ENCODE results near the gene LIF. TPM values are rescaled to one million over a fixed set of nuclear protein-coding genes. Genes with fewer than 3 reads are reported as not detected.
A peak's percentile ranks its signal among the peaks of the same experiment; 100 is the strongest.

The LIF gene
- 48.5 and 50.2 TPM in 2 replicates for total RNA-seq (2014; rRNA removed; shearing (Covaris generic))

DNA sequence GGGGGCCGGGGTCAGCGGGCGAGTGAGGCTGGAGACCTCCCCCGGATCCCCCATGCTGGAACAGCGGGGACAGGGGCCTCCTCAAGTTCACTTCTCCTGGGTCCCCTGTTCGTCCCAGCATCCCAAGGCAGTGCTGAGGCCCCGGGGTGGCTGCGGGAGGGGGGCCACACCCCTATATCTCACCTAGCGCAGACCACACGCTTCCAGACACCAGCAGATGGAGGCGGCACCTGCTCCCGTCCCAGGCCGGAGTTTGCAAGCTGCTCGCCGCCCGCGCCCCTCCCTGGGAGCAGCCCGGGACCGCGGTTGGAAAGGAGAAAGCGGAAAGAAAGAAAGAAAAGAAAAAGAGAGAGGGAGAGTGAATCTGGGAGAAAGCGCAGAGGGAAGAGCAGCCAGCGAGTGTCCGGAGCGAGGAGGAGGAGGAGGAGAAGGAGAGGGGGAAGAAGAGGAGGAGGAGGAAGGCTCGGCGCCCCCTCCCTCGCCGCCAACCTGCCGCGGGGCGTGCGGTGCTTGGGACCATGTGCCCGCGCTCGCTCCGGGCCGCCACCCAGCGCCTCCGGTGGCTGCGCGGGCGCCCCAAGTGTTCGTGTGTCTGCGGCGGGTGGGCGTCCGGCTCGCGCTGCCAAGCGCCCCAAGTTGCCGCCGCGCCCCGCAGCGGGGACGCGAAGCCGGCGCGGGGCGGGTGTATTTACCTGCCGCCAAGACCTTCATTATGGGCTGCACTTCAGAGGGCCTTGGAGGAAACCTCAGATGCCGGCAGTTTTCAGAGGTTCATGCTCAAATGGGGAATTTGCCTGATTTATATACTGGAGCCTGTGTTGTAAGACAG lies at the start of gene LIF:
Gene LIF (minus strand): TSS at position 775 of the 829 bp plus-strand sequence. CDS start 64 bp downstream, at position 711.
- DNase-seq (ENCODE audit: low spot score), result peak; percentile 55

DNA sequence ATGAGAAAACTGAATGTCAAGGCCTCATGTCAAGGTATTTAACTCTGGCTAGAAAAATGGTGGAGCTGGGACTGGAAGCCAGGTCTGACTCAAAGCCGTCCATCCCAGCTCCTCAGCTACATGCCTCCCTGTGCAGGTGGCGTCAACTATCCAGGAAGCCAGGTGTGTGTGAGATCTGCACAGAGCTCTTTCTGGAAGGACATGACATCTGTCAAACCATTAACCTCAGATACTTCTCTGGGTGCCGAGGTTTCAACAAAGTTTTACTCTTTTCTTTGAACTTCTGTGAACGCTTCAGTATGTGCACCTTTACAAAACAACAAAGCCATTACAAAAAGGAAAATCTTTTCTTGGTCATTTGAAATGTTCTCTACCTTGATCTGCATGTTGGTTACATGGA lies 49.8 kb upstream of the LIF start:
- no peak for DNase-seq (ENCODE audit: low spot score)

DNA sequence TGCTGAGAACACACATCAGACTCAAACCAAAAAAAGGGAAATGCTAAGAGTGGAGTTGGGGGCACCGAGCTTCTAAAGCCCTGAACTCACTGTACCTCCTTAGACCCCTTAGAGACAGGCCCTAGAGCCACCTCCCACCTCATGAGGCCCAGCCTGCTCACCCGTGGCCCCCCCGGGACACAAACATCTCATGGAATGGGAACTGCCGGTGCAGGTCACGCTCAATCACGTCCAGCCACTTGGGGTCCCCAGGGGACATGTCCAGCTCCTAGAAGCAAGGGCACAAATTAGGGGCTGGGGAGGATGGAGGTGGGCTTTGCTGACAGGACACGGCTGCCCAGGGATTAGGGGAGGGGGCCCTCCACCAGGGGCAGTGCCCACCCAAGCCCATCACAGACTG lies 49.0 kb upstream of the LIF start:
- no peak for DNase-seq (ENCODE audit: low spot score)

DNA sequence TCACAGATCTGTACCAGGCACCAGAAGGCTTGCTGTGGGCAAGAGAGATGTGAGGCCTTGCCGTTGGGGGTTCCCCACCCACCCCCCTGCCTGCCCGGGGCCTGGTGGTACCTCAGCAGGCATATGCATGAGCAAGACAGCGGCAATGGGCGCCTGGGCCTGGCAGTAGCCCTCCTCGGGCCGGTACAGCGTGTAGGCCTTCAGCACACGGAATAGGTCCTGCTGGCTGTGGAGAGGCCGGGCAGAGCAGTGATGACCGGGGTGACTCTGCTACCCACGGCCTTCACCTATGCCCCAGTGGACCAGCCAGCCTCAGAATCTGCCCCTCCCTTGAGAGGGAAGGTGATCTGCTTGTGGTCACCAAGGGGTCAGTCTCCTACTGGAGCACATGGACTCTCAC lies 48.3 kb upstream of the LIF start:
- no peak for DNase-seq (ENCODE audit: low spot score)

DNA sequence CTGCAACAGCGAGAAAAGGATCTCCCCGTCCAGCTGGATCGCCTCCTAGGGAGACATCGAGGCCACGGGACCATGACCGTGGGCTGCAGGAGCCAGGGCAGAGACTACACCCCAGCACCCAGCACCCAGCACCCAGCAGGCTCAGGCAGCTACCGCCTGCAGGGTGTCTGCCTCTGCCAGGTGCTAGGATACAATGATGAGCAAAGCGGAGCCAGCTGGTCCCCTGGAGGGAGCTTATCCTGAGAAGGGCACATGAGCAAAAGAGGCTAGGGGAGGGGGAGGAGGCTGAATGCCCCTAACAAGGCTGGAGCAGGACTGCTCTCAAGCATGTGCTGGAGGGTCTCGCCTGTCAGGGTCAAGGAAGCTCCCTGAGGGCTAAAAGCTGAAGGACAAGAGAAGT lies 47.5 kb upstream of the LIF start:
- no peak for DNase-seq (ENCODE audit: low spot score)

DNA sequence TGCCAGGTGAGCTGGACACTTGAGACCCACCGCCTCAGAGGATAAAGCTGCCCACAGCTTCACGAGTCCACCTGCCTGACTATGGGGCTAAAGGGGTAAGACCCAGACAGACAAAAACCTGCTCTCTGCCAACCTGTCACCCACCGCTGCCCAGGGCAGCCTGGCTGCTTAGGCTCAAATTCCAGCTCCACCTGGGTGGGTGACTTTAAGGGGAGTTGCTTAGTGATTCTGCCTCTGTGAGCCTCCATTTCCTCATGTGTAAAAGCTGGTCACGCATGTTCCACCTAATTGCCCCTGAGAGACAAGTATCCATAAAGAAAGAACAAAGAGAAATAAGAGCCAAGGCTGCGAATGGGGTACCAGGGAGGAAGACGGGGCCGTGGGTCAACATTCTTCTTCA lies 46.5 kb upstream of the LIF start:
- DNase-seq (ENCODE audit: low spot score), result no peak

DNA sequence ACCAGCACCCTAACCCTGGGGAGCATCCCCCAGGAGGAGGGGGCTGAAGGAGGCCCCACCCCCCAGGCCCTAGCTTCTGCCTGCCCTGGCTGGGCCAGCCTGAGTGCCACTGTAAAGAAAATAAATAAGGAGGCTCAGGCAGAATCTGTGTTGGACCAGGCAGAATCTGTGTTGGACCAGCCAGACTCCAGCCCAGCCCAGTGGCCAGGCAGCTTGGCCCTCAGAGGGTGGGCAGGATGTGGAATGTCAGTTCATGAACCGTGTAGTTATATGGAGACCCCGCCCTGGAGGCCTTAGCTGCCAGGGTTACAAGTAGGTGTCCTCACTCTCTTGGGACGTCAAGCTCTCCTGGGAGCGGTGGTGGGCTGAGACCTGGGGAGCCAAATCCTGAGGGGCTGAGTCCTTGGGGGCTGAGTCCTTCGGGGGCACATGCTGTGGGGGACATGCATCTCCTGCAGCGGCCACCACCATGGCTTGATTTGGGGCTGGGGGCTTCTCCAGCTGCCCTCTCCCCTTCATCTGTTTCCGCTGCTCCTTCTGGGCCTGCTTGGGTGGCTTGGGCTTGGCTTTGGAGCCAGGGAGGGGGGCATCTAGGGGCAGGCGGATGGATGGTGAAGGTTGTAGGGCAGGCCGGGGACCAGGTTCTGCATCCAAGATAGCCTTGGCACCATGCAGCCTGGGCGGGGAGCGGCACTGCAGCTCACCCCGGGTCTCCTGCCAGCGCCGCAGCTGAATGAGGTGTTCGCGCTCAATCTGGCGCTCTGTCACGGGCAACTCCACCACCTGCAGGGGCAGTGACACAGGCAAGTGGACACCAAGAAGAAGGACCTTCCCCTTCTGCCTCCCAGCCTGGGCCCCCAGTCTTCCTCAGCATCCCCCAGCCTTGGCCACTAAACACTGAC lies 45.8 kb upstream of the LIF start:
- no peak for DNase-seq (ENCODE audit: low spot score)

DNA sequence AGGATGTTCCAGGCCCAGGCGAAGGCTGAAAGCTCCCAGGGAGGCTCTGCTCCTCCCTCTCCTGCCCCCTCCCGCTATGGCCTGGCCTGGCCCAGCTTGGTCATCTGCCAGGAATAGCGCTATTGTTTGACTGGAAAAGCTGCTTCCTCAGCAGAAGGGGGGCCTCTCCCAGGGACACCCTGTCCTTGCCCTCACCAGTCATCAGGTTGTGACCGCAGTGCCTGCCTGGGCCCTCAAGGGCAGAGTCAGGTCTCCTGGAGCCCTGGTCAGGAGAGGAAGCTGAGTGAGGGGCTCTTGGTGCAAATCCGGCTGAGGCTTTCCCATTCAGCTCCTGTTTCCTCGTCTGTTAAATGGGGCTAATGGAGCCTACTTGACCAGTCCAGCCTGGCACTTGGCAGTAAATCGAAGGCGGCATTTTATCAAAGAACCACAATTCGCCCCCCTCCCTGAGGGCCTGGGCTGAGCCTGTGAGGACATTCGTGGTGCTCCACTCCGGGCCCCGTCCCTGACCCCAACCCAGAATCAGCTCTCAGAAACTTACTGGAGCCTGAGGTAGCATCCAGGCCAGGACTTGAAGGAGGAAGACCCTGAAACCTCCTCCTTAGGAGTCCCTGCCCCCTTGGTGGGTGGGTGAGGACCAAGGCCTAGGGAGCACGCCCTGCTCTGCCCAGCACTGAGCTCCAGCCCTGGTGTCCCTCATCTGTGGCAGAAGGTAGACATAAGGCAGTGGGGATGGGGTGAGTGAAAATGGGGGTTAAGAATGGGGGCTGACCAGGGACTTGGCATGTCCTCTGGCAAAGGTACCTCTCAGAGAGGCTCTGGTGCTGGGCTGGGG lies 44.7 kb upstream of the LIF start:
- DNase-seq (ENCODE audit: low spot score), result peak; percentile 74

DNA sequence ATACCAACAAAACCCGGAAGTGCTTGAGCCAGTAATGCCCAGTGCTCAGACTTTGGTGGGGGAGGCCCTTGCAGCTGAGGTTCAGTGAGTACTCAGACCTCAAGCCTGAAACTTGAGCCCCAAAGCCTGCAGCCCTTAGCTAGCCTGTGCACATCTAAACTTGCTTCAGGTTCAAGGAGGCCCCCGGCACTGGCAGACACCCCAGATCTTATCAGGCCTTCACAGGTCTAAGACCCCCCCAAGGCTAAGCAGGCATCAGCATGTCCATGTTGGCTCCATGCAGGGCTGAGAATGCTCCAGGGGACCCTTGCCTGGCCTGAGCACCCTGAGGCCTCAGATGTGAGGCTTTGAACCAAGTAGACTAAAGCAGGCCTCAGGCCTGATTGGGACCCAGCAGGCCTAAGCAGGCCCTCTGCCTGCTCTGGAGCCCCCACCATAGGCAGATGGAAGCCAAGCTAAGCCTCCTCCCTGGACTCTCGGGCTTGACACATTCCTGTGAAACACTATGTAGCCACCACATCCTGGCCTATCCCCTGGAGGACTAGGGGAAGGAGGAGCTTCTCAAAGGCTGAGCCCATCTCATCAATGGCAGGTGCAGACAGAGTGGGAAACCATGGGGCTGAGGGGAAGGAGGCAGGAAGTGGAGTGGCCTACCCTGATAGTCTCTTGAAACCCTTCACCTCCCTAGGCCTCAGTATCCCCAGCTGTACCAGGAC lies 43.9 kb upstream of the LIF start:
- peak; percentile 62 for DNase-seq (ENCODE audit: low spot score)

DNA sequence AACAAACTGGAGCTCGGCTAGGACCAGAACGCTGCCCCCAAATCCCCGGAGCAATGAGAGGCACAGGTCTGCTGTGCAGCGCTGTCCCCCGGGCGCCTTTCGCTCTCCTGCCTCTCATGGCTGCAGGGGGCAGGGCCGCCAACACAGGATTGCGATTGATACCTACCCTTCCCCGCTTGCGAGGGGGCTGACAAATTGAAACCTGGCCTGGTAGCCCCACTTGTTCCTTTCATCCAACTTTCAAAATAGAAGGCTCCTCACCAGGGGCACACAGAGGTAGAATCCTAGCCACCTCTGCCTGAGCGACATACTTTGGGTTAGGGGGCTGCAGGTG lies 43.4 kb upstream of the LIF start:
- DNase-seq (ENCODE audit: low spot score), result no peak

DNA sequence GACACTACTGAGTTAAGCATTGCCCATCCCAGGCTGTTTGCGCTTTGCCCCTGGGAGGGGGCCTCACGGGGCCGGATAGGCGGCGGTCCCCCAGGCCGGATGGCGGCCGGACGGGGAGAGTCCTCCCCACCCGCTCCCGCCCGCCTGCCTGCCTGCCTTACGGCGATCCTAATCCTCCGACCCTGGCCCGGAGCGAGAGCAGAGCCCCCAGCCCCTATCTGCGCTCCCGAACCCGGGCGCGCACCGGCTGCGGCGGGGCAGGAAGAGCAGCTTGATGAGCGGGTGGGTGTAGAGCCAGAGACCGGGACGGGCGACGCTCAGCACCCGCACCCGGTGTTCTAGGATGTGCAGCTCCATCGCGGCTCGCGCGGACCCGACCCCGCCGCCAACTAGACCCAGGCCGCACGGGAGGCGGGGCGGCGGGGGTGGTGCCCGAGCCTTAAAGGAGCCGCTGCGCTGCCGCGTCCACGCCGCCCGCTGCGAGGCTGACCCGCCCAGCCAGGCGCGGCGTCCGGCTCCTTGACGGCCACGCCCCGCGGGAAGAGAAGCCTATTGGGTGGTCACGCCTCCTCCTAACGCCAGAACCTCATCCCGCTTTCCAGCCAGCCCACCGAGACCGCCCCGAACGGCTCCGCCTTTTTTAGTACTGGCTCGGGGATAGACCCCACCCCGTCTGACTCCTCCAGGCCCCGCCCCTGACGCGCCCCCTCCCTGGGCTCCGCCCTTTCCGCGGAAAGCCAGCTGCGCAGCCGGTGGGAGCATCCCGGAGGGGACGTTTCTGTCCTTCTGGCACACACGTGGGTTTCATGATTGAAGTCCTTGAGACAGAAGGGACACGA lies 42.8 kb upstream of the LIF start, which contains the start of gene CASTOR1:
Gene CASTOR1 (minus strand): TSS at position 365 of the 839 bp plus-strand sequence. CDS start 8 bp downstream, at position 357.
- DNase-seq (ENCODE audit: low spot score), result peak; percentile 86

DNA sequence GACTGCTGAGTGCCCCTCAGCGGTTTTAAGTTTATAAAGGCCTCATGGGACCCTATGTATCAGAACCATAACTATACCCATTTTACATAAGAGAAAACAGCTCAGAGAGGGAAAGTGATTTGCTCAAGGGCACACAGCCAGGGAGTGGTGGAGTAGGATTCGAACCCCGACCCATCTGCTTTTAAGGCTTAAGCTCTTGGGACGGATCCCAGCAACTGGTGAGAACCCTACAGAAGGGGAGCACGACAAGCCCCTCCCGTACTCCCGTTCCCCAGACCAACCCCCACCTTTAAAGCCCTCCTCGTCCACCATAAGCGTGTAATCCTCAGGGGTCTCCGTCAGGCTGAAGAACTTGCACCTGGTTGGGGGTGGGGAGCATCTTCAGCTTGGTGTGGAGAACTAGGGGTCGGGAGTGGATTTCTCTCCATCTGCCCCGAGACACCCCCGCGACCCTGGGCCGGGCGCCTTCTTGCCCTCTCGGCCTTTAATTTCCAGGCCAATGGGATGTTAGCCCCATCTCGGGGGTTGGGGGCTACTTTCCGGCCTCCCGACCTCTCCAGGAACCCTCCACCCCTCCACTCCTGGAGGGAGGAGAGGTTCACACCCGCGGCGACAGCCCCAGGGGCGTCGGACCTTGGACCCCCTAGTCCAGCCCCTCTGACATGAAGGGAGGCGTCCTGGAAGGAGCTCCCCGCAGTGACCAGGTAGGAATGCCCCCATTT lies 42.0 kb upstream of the LIF start:
- no peak for DNase-seq (ENCODE audit: low spot score)

DNA sequence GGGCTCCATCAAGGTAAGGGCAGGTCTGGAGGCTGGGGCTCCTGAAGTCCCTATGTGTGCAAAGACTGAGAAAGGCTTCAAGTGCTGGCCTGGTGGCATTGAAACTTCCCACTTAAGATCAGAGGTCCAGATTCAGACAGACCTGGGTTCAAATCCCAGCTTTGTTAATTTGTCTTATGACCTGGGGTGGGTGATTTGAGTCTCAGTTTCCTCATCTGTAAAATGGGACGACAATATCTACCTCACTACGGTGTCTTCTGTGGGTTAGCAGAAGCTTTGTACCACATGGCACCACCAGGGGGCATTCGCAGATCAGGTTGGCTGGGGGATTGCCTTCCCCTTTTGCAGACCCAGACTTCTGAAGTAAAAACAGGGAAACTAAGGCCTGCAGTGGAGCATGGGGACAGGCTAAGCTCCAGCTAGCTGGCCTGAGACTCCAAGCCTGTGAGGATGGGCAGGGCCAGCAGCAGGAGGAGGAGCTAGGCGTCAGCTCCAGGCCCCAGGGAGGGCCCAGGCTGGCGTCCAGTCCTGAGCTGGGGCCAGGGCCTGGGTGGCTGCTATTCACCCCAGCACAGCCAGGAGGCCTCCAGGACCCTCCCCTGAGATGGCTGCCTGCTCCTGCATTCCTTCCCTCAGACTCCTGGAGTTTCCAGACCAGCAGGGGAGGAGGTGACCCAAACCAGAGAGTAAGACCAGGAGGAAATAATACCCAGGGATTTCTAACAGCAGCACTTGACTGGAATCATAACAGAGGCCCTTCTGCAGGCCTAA lies 41.3 kb upstream of the LIF start:
- peak; percentile 80 for DNase-seq (ENCODE audit: low spot score)

DNA sequence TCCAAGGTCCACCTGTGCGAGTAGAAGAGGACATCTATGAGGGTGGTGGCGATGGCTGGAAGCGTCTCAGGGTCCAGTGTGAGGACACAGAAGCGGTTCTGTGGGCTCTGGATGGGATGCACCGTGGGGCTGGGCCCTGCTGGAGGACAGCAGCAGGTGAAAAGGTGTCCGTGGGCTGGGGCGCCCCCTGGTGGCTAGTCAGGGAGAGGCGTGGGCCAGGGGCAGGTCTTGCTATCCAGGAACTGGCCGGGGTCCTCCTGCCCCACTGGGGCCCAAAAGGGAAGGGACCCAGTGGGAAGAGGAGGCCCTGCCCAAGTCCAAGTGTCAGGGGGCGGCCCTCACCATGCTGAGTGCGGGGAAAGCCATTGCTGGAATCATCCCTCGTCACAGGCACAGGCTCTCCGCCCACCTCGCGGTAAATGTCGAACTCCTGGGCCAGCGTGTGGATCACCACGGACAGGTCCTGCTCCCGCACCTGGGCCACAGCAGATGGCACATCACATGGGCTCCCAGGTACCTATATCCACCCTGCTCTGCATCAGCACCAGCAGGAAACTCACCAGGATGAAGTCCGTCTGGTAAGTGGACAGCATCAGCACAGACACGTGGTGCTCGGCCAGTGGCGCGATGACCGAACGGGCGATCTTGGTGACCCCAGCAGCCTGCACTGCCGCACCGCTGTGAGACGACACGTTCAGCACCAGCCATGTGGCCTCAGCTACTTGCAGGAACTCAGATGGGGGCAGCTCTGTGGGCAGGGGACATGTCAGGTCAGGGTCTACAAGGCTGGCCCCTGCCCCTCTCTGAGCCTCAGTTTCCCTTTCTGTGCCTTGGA lies 40.5 kb upstream of the LIF start:
- peak; percentile 69 for DNase-seq (ENCODE audit: low spot score)

DNA sequence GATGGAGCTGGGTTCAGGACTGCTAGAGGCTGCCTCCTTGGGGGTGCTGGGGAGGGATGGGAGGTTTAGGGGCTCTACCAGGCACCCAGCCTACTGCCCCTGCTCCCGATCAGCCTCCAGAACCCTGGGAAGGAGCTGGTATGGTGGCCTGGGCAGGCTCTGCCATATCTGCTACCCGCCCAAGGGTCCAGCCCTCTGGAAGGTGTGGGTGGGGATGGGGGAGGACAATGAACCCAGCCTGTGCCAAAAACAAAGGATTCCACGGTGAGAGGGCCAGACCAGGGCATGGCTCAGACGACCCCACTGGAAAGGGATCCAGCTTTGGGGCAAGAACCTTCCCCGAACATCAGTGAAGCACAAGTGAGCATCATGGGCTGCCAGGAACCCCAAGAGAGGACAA lies 39.8 kb upstream of the LIF start:
- DNase-seq (ENCODE audit: low spot score), result no peak

DNA sequence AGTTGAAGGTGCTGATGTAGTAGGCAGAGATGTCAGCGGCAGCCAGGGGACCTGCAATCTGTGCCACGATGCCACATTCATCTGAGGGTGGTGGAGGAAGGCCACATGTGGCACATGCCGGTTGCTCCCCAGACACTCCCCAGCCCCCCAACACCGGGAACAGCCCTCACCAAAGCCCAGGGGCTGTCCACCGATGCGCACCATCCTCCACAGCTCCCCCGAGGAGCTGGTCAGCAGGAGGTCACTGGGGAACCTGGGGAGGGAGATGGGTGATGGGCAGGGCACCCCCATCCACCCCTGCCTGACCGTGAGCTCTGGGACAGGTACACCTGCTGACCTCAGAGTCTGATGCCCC lies 39.3 kb upstream of the LIF start:
- DNase-seq (ENCODE audit: low spot score), result no peak

DNA sequence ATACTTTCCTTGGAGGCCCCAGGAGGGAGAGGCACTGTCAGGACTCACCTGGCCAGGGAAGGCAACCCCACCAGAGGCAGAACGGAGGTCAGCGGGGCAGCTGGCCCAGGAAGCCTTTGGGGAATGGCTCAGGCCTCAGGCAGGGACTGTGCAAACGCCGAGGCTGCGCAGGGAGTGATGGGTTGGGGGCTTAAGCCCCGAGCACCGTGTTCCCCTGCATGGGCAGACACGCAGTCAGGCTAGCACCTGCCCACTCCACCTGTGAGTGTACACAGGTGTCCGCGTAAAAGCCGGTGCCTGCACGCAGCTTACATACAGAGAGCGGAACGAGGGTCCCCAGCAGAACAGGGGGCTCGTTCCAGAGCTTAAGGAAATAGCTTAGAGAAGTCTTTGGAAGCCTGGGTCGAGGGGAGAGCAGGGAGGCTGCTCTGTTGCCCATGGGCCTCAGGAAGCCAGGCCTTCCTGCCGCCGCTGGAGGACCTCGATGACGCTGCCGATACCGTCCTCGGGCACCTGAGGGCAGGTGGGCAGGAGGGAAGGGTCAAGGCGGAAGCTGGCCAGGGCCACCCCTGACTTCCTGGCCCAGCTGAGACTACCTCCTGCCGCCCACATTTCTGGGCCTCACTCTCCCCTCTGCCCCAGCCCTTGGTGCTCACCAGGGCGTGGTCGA lies 38.8 kb upstream of the LIF start:
- no peak for DNase-seq (ENCODE audit: low spot score)

All from HT-29 (cell line).